Psoas muscle (tissue), 8 donors: ENCODE results near the gene CA10. TPM values are rescaled to one million over a fixed set of nuclear protein-coding genes. Genes with fewer than 3 reads are reported as not detected.

Experiments
- ATAC-seq, 4 donors: fragments of 200-7000 bp; cut with Tn5 transposase; one replicate each; pipeline ENCODE4 v1.9.1; 2020; ENCODE audit warnings: moderate library complexity in 3 of 4, mild to moderate bottlenecking in 2 of 4
- DNase-seq, 2 donors: peaks; one replicate each; pipeline ENCODE4 v3.0.0-alpha.2; 2020
- H3K27ac ChIP-seq: fragments of 200-600 bp; one replicate; pipeline ENCODE4 v1.8.0; 2022
- H3K27me3 ChIP-seq, 3 donors: fragments of 200-600 bp in 1 of 3; one replicate each; pipeline versions ENCODE4 v1.6.1 to v1.8.0; 2013 to 2022; ENCODE audit warnings: low read length in 2 of 3, mild to moderate bottlenecking in 2 of 3, moderate library complexity in 1 of 3; ENCODE audit not compliant: insufficient read depth in 3 of 3
- H3K36me3 ChIP-seq, 2 donors: fragments of 200-600 bp in 1 of 2; one replicate each; pipeline versions ENCODE4 v1.6.1 to v1.8.0; 2013 to 2022; ENCODE audit warnings: low read depth in 1 of 2, mild to moderate bottlenecking in 1 of 2, moderate library complexity in 1 of 2; ENCODE audit not compliant: insufficient read depth in 1 of 2
- H3K4me1 ChIP-seq: fragments of 200-600 bp; one replicate; pipeline ENCODE4 v1.8.0; 2022
- H3K4me3 ChIP-seq: fragments of 200-600 bp; one replicate; pipeline ENCODE4 v1.8.0; 2022; ENCODE audit warnings: mild to moderate bottlenecking
- H3K9me3 ChIP-seq: fragments of 200-600 bp; one replicate; pipeline ENCODE4 v1.8.0; 2022
- WGBS, 3 donors: extraction: QIAGEN DNeasy Blood & Tissue Kit; methylation state at CpG; one replicate each; pipeline versions ENCODE4 v1.1.6 to v1.1.7; 2013; 5-methylcytosine and 5-hydroxymethylcytosine counted together
- intact Hi-C, 2 donors: fragments of 100-400 bp; cut with DNase I; formaldehyde crosslinking; loops; one replicate each; pipeline versions ENCODE4 v1.11.0 to v1.14.2; 2022
- polyA plus RNA-seq, 3 donors: library from polyadenylated mRNA; stranded (reverse); fragments of 200-250 nt; gene quantifications; one replicate each; pipeline ENCODE4 v1.2.3, GENCODE V29; 2013
- total RNA-seq, 4 donors: library from RNA; stranded (reverse); fragmentation: NEBNext Ultra II Directional in 2 of 4; extraction: Animal tissue kit (Norgen Biotek cat#: 25700) in 2 of 4; gene quantifications; one replicate each; pipeline versions ENCODE4 v1.2.1 to v1.2.4, GENCODE V29; 2021 to 2023
- TF ChIP-seq, protein P1 (sequence below): fragments of 200-600 bp; IDR thresholded peaks from one replicate; pipeline ENCODE4 v1.8.0; 2022; ENCODE audit warnings: antibody characterized with exemption
- donor health status: healthy with polysubstance abuse.
- donor health status: DM: no; HTN: no; CAD: no; lungs with moderate emphysema.
- donor health status: Bipolar disorder and iron deficiency.
- donor health status: healthy.
- donor health status: DM: yes; HTN: yes; CAD: no.
- donor health status: DM: no; HTN: no; CAD: no.
- donor health status: DM: no; HTN: no; CAD: no.
- donor health status: DM: yes; HTN: yes; CAD: no.

CA10 gene
- total and polyA plus RNA-seq, 7 donors, result 0.03 to 0.04 TPM; not detected in 5

DNA sequence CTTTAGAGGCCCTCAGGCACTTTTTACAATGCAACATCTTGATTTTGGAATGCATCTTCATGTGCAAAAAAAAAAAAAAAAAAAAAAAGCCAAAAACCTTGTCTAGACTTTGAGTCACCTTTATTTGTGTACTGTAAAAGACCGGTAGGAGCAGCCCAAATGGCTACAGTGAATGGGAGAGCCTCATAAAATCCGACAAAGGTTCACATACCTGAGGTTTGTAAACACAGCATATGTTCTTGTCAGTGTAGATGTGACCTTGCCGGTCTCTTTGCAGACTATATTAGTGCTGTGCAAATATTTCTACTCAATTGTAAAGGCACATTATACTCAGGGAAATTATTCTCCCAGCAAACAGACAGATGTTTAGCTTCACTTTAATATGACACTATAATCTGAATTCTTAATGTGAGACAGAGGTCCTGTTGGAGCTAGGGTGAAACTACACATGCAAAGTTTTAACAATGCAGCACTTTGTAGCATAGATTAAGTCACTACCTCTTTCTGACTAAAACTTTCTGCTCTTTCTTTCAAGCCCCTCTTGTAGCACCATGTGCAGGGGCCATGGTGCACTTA is 211.3 kb downstream of the CA10 start:
- Histone ChIP-seq H3K4me3 (no peak overlapping the region), H3K27me3 (no peaks in the 10 kb centered on the region), H3K4me1 (no peaks in the 10 kb centered on the region), H3K9me3 (no peaks in the 10 kb centered on the region), H3K27ac (no peak overlapping the region), H3K36me3 (no peaks in the 10 kb centered on the region)
- ATAC-seq (no peak), DNase-seq (no peak)
- TF ChIP-seq, protein P1, sequence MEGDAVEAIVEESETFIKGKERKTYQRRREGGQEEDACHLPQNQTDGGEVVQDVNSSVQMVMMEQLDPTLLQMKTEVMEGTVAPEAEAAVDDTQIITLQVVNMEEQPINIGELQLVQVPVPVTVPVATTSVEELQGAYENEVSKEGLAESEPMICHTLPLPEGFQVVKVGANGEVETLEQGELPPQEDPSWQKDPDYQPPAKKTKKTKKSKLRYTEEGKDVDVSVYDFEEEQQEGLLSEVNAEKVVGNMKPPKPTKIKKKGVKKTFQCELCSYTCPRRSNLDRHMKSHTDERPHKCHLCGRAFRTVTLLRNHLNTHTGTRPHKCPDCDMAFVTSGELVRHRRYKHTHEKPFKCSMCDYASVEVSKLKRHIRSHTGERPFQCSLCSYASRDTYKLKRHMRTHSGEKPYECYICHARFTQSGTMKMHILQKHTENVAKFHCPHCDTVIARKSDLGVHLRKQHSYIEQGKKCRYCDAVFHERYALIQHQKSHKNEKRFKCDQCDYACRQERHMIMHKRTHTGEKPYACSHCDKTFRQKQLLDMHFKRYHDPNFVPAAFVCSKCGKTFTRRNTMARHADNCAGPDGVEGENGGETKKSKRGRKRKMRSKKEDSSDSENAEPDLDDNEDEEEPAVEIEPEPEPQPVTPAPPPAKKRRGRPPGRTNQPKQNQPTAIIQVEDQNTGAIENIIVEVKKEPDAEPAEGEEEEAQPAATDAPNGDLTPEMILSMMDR, result no peak
- WGBS, 3 donors, result 59 to 67% (median 60%) methylated on average over 3 of the region's 3 CpGs
- intact Hi-C loops, result no loop called here

DNA sequence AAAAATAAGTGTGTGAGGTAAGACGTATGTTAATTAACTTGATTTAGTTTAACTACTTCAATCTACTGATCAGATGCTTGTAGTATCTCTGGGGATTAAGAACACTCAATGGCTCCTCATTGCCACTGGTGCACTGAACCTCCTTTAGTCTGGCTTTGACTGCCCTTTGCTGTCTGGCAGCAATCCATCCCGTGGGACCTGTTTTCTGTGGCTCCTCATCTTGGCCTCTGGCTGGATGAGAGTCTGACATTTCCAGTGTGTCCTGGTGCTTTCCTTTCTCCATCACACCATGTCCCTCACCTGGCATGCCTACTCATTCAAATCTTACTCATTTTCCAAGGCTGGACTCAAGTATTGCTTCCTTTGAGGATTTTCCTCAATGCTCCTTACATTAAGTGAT is 212.2 kb downstream of the CA10 start:
- Histone ChIP-seq H3K27ac (no peak overlapping the region), H3K36me3 (no peaks in the 10 kb centered on the region), H3K4me1 (no peaks in the 10 kb centered on the region), H3K27me3 (no peaks in the 10 kb centered on the region), H3K9me3 (no peaks in the 10 kb centered on the region), H3K4me3 (no peak overlapping the region)
- intact Hi-C loops, result no loop called here
- 77 to 87% (median 81%) methylated on average over 2 of the region's 2 CpGs for WGBS, 3 donors
- TF ChIP-seq, protein P1, result no peak
- ATAC-seq, result no peak
- no peak for DNase-seq

DNA sequence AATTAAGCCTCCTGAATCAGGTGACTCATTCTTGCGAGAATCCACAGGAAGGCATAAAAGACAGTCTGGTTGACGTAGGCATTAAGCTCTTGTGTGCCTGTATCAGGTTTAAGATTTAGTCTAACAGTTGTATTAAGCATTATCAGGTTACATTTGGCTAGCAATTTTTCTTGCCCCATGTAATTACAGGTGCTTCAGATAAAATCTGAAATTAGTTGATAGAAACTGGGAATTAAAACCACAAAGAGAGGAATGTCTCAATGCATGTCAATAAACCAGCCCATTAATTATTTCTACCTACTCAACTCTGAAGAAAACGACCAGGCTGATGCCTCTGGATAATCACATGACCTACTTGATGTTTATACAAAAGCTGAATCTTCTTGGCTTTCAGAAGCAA is 217.2 kb downstream of the CA10 start:
- no peaks in the 10 kb centered on the region for H3K9me3 ChIP-seq
- no peak overlapping the region for H3K27ac ChIP-seq
- 52 to 55% (median 53%) methylated on average over 3 of the region's 3 CpGs for WGBS, 3 donors
- TF ChIP-seq, protein P1, result no peak
- H3K4me3 ChIP-seq, result no peak overlapping the region
- ATAC-seq (no peak), DNase-seq (no peak)
- H3K36me3 ChIP-seq, result no peaks in the 10 kb centered on the region
- peaks cover 0 to 3% (median 0%) of the 10 kb centered on the region in 3 donors for H3K27me3 ChIP-seq
- intact Hi-C loops, result no loop called here
- H3K4me1 ChIP-seq, result no peaks in the 10 kb centered on the region

DNA sequence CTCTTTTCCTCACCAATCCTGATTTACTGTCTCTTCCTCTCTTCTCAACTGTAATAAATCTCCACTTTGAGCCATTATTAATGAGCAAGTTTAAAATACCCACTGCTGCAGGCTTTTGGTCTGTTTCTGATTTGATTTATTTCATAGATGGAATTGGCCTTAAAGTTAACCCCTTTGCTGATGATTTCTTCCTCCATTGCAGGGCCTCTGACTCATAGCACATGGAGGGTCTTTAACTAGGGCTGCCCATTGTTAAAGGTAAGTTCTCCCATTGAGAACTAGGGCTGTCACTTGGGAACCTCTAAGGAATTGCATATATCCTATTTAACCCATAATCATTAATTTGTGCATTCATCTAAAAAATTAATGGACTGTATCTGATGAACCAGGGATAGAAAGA is 221.2 kb downstream of the CA10 start:
- Histone ChIP-seq H3K27ac (no peak overlapping the region), H3K27me3 (peaks cover 0 to 3% (median 0%) of the 10 kb centered on the region in 3 donors), H3K4me3 (no peak overlapping the region), H3K36me3 (no peaks in the 10 kb centered on the region), H3K4me1 (no peaks in the 10 kb centered on the region), H3K9me3 (no peaks in the 10 kb centered on the region)
- TF ChIP-seq, protein P1, result no peak
- DNase-seq, result no peak
- ATAC-seq, result no peak
- intact Hi-C loops, result no loop called here

DNA sequence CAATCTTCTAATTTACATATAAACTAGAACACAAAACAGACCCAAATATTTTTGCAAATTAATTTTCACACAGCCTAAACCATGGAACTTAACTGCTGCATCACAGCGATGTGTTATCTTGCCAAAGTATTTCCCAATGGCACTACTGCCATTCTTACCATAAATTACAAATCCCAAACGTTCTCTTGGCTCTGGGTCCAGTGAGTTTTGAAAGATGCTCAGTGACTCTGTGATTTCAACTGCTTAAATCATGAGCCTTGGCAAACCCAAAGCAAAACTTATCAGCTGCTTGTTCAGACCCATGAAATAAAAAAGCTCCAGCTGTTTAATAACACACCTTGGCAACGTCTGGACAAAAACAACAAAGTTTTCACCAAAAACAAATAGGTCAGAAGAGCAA is 223.0 kb downstream of the CA10 start:
- Histone ChIP-seq H3K27ac (no peak overlapping the region), H3K4me3 (no peak overlapping the region), H3K4me1 (no peaks in the 10 kb centered on the region), H3K9me3 (no peaks in the 10 kb centered on the region), H3K36me3 (no peaks in the 10 kb centered on the region), H3K27me3 (no peaks in the 10 kb centered on the region)
- no peak for DNase-seq
- intact Hi-C loops, result no loop called here
- 9 to 17% (median 15%) methylated on average over 3 of the region's 3 CpGs for WGBS, 3 donors
- ATAC-seq, result no peak
- TF ChIP-seq, protein P1, result no peak
